ACC112 (cell line): ENCODE measurements around the gene ANKRD12.

Experiments used
- H2AFZ ChIP-seq: fragments of 200-600 bp; sonication (generic); one replicate; pipeline ENCODE4 v1.6.0; 2017; ENCODE audit warnings: antibody characterized with exemption, low read length; ENCODE audit not compliant: unreplicated experiment
- H3K27ac ChIP-seq: fragments of 200-600 bp; sonication (generic); 2 replicates; pipeline ENCODE4 v1.5.1; 2014; ENCODE audit warnings: low read depth, mild to moderate bottlenecking, antibody characterized with exemption, low read length, moderate library complexity
- H3K27me3 ChIP-seq: fragments of 200-600 bp; sonication (generic); 2 replicates; pipeline ENCODE4 v1.6.1; 2014; ENCODE audit warnings: mild to moderate bottlenecking, antibody characterized with exemption, low read length, moderate library complexity, mixed read lengths; ENCODE audit not compliant: insufficient read depth
- H3K36me3 ChIP-seq: fragments of 200-600 bp; sonication (generic); 2 replicates; pipeline ENCODE4 v1.6.1; 2016; ENCODE audit warnings: mild to moderate bottlenecking, antibody characterized with exemption, low read length, moderate library complexity, mixed read lengths; ENCODE audit not compliant: insufficient read depth
- H3K4me1 ChIP-seq: fragments of 200-600 bp; sonication (generic); one replicate; pipeline ENCODE4 v1.6.1; 2016; ENCODE audit warnings: low read length, mixed read lengths; ENCODE audit not compliant: insufficient read depth, unreplicated experiment, control insufficient read depth
- H3K4me3 ChIP-seq: fragments of 200-600 bp; sonication (generic); 2 replicates; pipeline ENCODE4 v1.5.1; 2014; ENCODE audit warnings: mild to moderate bottlenecking, low read depth, low read length
- H3K79me2 ChIP-seq: fragments of 200-600 bp; sonication (generic); one replicate; pipeline ENCODE4 v1.6.0; 2016; ENCODE audit warnings: low read length; ENCODE audit not compliant: control insufficient read depth, unreplicated experiment, insufficient read depth

Gene ANKRD12

GRCh38 chr18:9096007-9096371, 40.6 kb upstream of the ANKRD12 start:
- Histone ChIP-seq H2AFZ (peak overlapping the region; percentile 70), H3K4me3 (peak overlapping the region; percentile 17; the same call in 1 of the 2 replicates), H3K27ac (peak overlapping the region; percentile 97), H3K36me3 (no peaks in the 10 kb centered on the region), H3K27me3 (no peaks in the 10 kb centered on the region), H3K4me1 (peaks cover 31% of the 10 kb centered on the region), H3K79me2 (peaks cover 5% of the 10 kb centered on the region)

- Histone ChIP-seq H3K27ac (no peak overlapping the region), H3K4me3 (no peak overlapping the region), H3K4me1 (peaks cover 34% of the 10 kb centered on the region), H3K27me3 (no peaks in the 10 kb centered on the region), H3K36me3 (no peaks in the 10 kb centered on the region), H2AFZ (no peak overlapping the region), H3K79me2 (peaks cover 5% of the 10 kb centered on the region)
These were observed 39.9 kb upstream of the ANKRD12 start for GRCh38 chr18:9096685-9097084.

- Histone ChIP-seq H3K27me3 (no peaks in the 10 kb centered on the region), H3K36me3 (no peaks in the 10 kb centered on the region), H3K79me2 (peaks cover 8% of the 10 kb centered on the region), H3K4me1 (peaks cover 33% of the 10 kb centered on the region), H3K4me3 (no peak overlapping the region), H3K27ac (no peak overlapping the region), H2AFZ (no peak overlapping the region)
These were observed 39.2 kb upstream of the ANKRD12 start for GRCh38 chr18:9097349-9097748.

- no peaks in the 10 kb centered on the region for H3K27me3 ChIP-seq
- no peak overlapping the region; the same call in 1 of the 2 replicates for H3K27ac ChIP-seq
- H3K4me3 ChIP-seq: no peak overlapping the region
- no peak overlapping the region for H2AFZ ChIP-seq
- H3K36me3 ChIP-seq: no peaks in the 10 kb centered on the region
- H3K79me2 ChIP-seq: peaks cover 41% of the 10 kb centered on the region
- H3K4me1 ChIP-seq: peaks cover 10% of the 10 kb centered on the region
These were observed 35.8 kb upstream of the ANKRD12 start for GRCh38 chr18:9100796-9101195.

- H3K36me3 ChIP-seq: no peaks in the 10 kb centered on the region
- H2AFZ ChIP-seq: peak overlapping the region; percentile 77
- peaks cover 18% of the 10 kb centered on the region for H3K4me1 ChIP-seq
- peak overlapping the region; percentile 94 for H3K27ac ChIP-seq
- no peaks in the 10 kb centered on the region for H3K27me3 ChIP-seq
- H3K79me2 ChIP-seq: peaks cover 52% of the 10 kb centered on the region
- H3K4me3 ChIP-seq: peak overlapping the region; percentile 91
These were observed 34.7 kb upstream of the ANKRD12 start for GRCh38 chr18:9101730-9102507.

- Histone ChIP-seq H3K4me3 (peak within 1 kb of the TSS; percentile 91), H3K4me1 (peaks cover 26% of the 10 kb centered on the region), H3K27me3 (no peaks in the 10 kb centered on the region), H2AFZ (peak within 1 kb of the TSS; percentile 77), H3K79me2 (peaks cover 60% of the 10 kb centered on the region), H3K27ac (peak within 1 kb of the TSS; percentile 94), H3K36me3 (no peaks in the 10 kb centered on the region)
These were observed 33.8 kb upstream of the ANKRD12 start, which contains the start of gene NDUFV2 for GRCh38 chr18:9102508-9103375. Gene NDUFV2, plus strand, starts transcription at chr18:9102699. Its CDS starts 45 bp downstream, at chr18:9102744.

GRCh38 chr18:9103376-9103873, 33.2 kb upstream of the ANKRD12 start:
- Histone ChIP-seq H3K27ac (peak overlapping the region; percentile 67), H3K36me3 (no peaks in the 10 kb centered on the region), H3K27me3 (no peaks in the 10 kb centered on the region), H2AFZ (no peak overlapping the region), H3K79me2 (peaks cover 67% of the 10 kb centered on the region), H3K4me3 (peak overlapping the region; percentile 91), H3K4me1 (peaks cover 33% of the 10 kb centered on the region)

- peak overlapping the region; percentile 91 for H3K4me3 ChIP-seq
- no peaks in the 10 kb centered on the region for H3K36me3 ChIP-seq
- peaks cover 41% of the 10 kb centered on the region for H3K4me1 ChIP-seq
- peaks cover 77% of the 10 kb centered on the region for H3K79me2 ChIP-seq
- peak overlapping the region; percentile 67 for H3K27ac ChIP-seq
- H2AFZ ChIP-seq: no peak overlapping the region
- no peaks in the 10 kb centered on the region for H3K27me3 ChIP-seq
These were observed 32.2 kb upstream of the ANKRD12 start for GRCh38 chr18:9104244-9104901.

GRCh38 chr18:9105420-9105819, 31.2 kb upstream of the ANKRD12 start:
- Histone ChIP-seq H3K4me1 (peaks cover 51% of the 10 kb centered on the region), H3K4me3 (peak overlapping the region; percentile 91), H3K36me3 (no peaks in the 10 kb centered on the region), H3K79me2 (peaks cover 87% of the 10 kb centered on the region), H2AFZ (no peak overlapping the region), H3K27ac (peak overlapping the region; percentile 67), H3K27me3 (no peaks in the 10 kb centered on the region)

- H2AFZ ChIP-seq: no peak overlapping the region
- peaks cover 57% of the 10 kb centered on the region for H3K4me1 ChIP-seq
- H3K79me2 ChIP-seq: peaks cover 89% of the 10 kb centered on the region
- H3K27me3 ChIP-seq: no peaks in the 10 kb centered on the region
- peaks cover 4% of the 10 kb centered on the region; the same call in 1 of the 2 replicates for H3K36me3 ChIP-seq
- peak overlapping the region; percentile 91 for H3K4me3 ChIP-seq
- peak overlapping the region; percentile 67 for H3K27ac ChIP-seq
These were observed 30.5 kb upstream of the ANKRD12 start for GRCh38 chr18:9106094-9106493.
